Retinal pigment epithelial cell (primary cell): Measurements from ENCODE around the gene PAX3.

ENCODE experiments used
- DNase-seq: peaks from one replicate; pipeline ENCODE4 v3.0.0-alpha.2; 2010; ENCODE audit warnings: low read depth
- H3K4me3 ChIP-seq: 2 replicates; pipeline ENCODE4 v1.5.1; 2011; ENCODE audit warnings: mild to moderate bottlenecking, low read length, control low read depth, moderate library complexity
- TF ChIP-seq, protein P1 (sequence below): conservative IDR thresholded peaks from 2 replicates; pipeline ENCODE4 v1.5.1; 2011; ENCODE audit warnings: low read depth, low read length, control low read depth, inconsistent platforms

PAX3 gene

GRCh38 chr2:222248818-222249217 lies 50.0 kb downstream of the PAX3 start:
- no peak for DNase-seq
- no peak overlapping the region for H3K4me3 ChIP-seq
- TF ChIP-seq, protein P1, sequence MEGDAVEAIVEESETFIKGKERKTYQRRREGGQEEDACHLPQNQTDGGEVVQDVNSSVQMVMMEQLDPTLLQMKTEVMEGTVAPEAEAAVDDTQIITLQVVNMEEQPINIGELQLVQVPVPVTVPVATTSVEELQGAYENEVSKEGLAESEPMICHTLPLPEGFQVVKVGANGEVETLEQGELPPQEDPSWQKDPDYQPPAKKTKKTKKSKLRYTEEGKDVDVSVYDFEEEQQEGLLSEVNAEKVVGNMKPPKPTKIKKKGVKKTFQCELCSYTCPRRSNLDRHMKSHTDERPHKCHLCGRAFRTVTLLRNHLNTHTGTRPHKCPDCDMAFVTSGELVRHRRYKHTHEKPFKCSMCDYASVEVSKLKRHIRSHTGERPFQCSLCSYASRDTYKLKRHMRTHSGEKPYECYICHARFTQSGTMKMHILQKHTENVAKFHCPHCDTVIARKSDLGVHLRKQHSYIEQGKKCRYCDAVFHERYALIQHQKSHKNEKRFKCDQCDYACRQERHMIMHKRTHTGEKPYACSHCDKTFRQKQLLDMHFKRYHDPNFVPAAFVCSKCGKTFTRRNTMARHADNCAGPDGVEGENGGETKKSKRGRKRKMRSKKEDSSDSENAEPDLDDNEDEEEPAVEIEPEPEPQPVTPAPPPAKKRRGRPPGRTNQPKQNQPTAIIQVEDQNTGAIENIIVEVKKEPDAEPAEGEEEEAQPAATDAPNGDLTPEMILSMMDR, result no peak

DNA sequence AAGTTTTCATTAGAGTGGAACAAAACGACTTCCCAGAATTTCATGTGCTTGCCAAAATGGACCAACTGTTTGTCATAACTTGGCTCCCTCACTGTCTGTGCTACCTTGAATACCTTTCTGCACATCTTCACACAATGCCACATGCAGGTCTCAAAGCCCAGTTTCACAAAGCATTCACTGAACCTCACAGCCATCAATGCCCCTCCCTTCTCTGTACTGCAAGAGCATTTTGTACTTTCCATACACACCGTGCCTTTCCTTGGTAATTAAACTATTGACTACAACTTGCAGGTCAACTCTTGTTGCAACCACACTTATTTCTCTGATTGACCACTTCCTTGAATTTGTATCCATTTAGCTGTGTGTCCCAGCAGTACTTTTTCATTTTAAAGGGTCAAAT lies 50.5 kb downstream of the PAX3 start:
- no peak for DNase-seq
- TF ChIP-seq, protein P1, result no peak
- no peak overlapping the region for H3K4me3 ChIP-seq

- no peak overlapping the region for H3K4me3 ChIP-seq
- DNase-seq, result no peak
- TF ChIP-seq, protein P1, result no peak
Observed at GRCh38 chr2:222242532-222242931, 56.3 kb downstream of the PAX3 start.

DNA sequence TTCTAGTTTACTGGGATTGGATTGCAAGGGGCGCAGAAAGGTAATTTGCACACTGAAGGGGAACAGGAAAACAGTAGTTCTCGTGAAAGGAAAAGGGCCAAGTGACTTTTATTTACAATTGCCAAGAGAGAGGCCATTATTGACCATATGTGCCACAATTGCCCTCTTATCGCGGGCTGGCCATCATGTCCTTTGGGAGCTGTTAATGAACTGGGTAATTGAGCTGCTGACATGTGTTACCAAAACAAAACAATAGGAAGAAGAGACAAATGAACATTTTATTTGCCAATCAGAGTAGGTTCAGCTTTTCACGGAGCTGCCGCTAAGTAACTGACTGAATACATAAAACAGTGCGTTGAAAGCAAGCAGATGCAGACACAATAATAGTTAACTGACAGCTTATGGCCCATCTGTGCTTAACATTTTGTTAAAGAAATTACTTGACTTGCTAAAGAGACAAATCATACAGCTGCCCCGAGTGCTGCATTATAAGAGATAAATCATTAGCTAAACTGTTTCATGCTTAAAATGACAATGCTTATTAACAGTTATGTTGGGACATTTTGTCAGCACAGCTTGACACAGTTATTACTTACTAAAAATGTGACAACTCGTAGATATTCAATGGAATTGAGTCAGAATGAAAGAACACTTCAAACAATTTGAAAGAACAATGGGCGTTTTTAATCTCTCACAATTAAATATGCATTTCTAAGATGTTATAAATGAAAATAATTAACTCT lies 57.5 kb downstream of the PAX3 start:
- TF ChIP-seq, protein P1, result no peak
- no peak for DNase-seq
- no peak overlapping the region for H3K4me3 ChIP-seq

DNA sequence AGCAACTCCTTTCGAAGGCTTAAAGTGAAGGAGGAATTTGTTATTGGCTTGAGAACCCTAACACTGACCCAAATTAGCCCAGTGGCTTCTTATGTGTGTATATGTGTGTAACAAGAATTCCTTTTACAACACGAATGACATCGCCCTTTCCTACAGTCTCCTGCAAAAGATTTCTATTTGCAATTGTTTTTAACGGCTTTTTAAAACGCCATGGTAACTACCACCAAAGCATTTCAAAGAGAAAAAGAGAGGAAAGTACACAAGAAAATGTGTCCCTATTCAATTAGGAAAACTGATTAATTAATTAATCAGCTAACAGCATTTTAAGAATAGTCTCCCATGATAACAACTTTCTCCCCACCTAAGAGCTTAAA lies 58.1 kb downstream of the PAX3 start:
- no peak overlapping the region for H3K4me3 ChIP-seq
- DNase-seq, result no peak
- TF ChIP-seq, protein P1, result no peak

DNA sequence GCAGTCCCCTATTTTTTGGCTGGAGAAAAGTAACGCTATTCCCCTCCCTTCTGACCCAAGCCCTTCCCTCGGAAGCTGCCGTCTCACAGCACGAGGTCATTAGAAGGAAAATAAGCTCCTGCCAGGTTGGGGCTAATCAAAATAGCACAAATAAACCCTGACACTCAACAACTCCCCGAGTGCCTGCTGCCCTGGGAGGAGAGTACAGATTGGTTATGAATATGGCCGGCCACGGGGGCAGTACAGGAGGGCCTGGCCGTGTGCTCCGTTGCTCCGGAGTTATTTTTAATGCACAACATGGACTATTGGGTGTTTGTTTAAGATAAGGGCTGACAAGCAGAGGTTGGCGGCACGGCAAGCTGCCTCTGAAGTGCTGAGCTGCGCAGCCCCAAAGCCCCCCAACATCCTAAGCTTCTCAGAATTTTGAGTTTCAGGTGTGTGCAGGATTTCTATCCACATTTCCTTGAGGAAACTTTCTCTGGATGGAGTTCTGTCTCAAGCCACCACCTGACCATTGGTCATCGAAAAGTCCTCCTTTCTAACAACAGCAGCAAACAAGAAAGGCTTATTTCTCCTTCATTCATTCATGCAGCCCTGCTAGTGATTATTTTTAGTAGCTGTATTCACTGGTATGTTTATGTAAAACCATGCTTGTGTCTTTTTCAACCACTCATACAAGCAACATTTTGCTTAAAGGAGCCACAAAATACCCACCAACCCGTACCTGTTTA lies 58.7 kb downstream of the PAX3 start:
- H3K4me3 ChIP-seq, result no peak overlapping the region
- DNase-seq, result no peak
- TF ChIP-seq, protein P1, result no peak

DNA sequence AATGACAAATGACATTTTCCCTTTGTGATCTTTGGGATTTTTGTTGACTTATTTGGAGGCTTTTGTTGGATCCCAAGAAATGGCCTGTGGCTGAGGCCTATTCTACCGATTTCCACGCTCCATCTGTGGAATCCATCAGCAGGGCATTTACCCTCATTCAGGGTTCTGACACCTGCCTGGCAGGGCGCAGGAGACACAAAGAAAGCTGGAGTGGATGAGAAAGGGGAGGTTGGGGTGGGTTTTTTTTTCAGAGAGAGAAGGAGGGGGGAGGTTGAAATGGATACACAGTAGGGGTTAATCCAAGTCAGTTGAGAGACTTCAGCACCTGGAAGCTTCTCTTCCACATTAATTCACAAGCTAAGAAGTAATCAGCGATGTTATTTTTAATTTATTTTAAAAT lies 59.7 kb downstream of the PAX3 start:
- H3K4me3 ChIP-seq, result no peak overlapping the region
- DNase-seq, result no peak
- TF ChIP-seq, protein P1, result no peak
